ENCODE measurements around the gene CAB39. TPM values are rescaled to one million over a fixed set of nuclear protein-coding genes. Genes with fewer than 3 reads are reported as not detected.

CAB39 gene
- total RNA-seq, 1 experiment from 2014 or later = 52.5 TPM

DNA sequence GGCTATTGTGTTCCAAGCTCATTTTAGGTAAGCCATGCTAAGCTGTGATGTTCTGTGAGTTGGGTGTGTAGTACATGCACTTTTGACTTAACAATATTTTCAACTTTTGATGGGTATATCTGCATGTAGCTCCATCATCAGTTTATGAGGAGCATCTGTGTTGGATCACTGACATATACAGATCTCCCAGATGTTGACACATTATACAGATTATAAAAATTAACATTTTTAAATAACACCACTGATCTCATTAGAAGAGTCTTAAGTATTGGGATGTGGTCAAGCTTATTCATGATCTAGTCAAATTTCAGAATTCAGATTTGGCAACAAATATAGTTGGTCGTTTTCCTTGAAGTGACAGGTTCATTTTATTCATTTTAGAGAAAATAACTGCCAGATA is 51.7 kb downstream of the CAB39 start:
- TF ChIP-seq EZH2phosphoT487 (IDR thresholded peaks at IDR 0.05; ENCODE audit: borderline replicate concordance, low read length) (no peak), CTCF (conservative IDR thresholded peaks at IDR 0.05; ENCODE audit: low read depth, low read length) (no peak), EZH2 (IDR thresholded peaks at IDR 0.05; ENCODE audit: low read length, unreplicated experiment) (no peak)
- peaks cover 67% of the 10 kb centered on the region for H3K36me3 ChIP-seq (ENCODE audit: low read depth, low read length)
- H3K4me3 ChIP-seq (ENCODE audit: low read length) = no peak overlapping the region
- no peaks in the 10 kb centered on the region for H3K9me3 ChIP-seq (ENCODE audit: low read length)
- no peaks in the 10 kb centered on the region for H3K4me1 ChIP-seq (ENCODE audit: insufficient read depth, low read length)
- no peaks in the 10 kb centered on the region for H3K27me3 ChIP-seq (ENCODE audit: low read length)
- H3K9ac ChIP-seq (ENCODE audit: low read length) = no peak overlapping the region
- no peak overlapping the region for H3K4me2 ChIP-seq (ENCODE audit: low read length)
- no peaks in the 10 kb centered on the region for H4K20me1 ChIP-seq (ENCODE audit: low read length)
- H3K79me2 ChIP-seq (ENCODE audit: low read length) = peaks cover 54% of the 10 kb centered on the region
- intact Hi-C loops (cut with micrococcal nuclease) = no loop called here
- no peaks in the 10 kb centered on the region for H3K9me2 ChIP-seq (replicated peaks; ENCODE audit: low read length)
- no peak overlapping the region for H3K27ac ChIP-seq (ENCODE audit: low read length)
- ATAC-seq (no peak), DNase-seq (no peak)
- H2AFZ ChIP-seq (ENCODE audit: low read length) = no peak overlapping the region
- H3F3A ChIP-seq (ENCODE audit: low read length, unreplicated experiment) = no peaks in the 10 kb centered on the region
- CTCF ChIA-PET = interaction anchor here (1.0 kb wide), 1 partner anchor 34 kb away, joined by 3 read pairs; no protein-coding TSS in a partner anchor
- POLR2A ChIA-PET (ENCODE audit: unreplicated experiment) = no interaction called here
- BruUV-seq (replicated peaks) = no TSS peak

GRCh38 chr2:230765611-230766300 is 53.1 kb downstream of the CAB39 start:
- no peak overlapping the region for H3K9ac ChIP-seq (ENCODE audit: low read length)
- peaks cover 62% of the 10 kb centered on the region for H3K36me3 ChIP-seq (ENCODE audit: low read depth, low read length)
- H3K27me3 ChIP-seq (ENCODE audit: low read length) = no peaks in the 10 kb centered on the region
- ChIA-PET CTCF (no interaction called here), POLR2A (ENCODE audit: unreplicated experiment) (no interaction called here)
- no peak for TF ChIP-seq EZH2phosphoT487 (IDR thresholded peaks at IDR 0.05; ENCODE audit: borderline replicate concordance, low read length)
- no peak for TF ChIP-seq CTCF (conservative IDR thresholded peaks at IDR 0.05; ENCODE audit: low read depth, low read length)
- no peak for TF ChIP-seq EZH2 (IDR thresholded peaks at IDR 0.05; ENCODE audit: low read length, unreplicated experiment)
- peaks cover 51% of the 10 kb centered on the region for H3K79me2 ChIP-seq (ENCODE audit: low read length)
- no peak overlapping the region for H3K4me2 ChIP-seq (ENCODE audit: low read length)
- no peak for ATAC-seq
- DNase-seq = no peak
- no peak overlapping the region for H2AFZ ChIP-seq (ENCODE audit: low read length)
- no peaks in the 10 kb centered on the region for H3F3A ChIP-seq (ENCODE audit: low read length, unreplicated experiment)
- intact Hi-C loops (cut with micrococcal nuclease) = no loop called here
- H3K4me3 ChIP-seq (ENCODE audit: low read length) = no peak overlapping the region
- H3K9me3 ChIP-seq (ENCODE audit: low read length) = no peaks in the 10 kb centered on the region
- no peaks in the 10 kb centered on the region for H4K20me1 ChIP-seq (ENCODE audit: low read length)
- no TSS peak for BruUV-seq (replicated peaks)
- H3K27ac ChIP-seq (ENCODE audit: low read length) = no peak overlapping the region
- no peaks in the 10 kb centered on the region for H3K9me2 ChIP-seq (replicated peaks; ENCODE audit: low read length)
- no peaks in the 10 kb centered on the region for H3K4me1 ChIP-seq (ENCODE audit: insufficient read depth, low read length)

DNA sequence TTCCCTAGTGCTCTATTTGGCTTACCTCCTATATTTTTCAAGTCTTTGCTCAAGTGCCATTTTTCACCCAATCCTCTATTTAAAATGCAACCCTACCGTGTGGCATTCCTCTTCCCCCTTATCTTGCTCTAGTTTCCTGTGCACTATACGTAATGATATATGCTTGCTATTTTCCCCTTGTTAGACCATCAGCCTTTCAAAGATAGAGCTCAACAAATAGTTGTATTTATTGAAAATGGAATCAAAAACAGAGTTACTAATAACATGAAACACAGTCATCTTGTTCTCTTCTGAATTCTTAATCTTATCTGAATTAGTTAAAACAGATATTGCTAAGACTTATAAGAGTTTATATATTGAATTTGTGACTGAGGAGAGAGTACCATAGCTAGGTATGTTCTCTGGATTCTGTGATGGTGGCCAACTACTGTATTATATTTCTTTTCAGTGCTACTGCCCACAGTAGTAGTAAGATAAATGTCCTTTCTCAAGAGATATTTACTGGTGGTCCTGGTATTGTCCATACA is 55.3 kb downstream of the CAB39 start:
- H3K9me2 ChIP-seq (replicated peaks; ENCODE audit: low read length) = no peaks in the 10 kb centered on the region
- no peaks in the 10 kb centered on the region for H3F3A ChIP-seq (ENCODE audit: low read length, unreplicated experiment)
- H3K27ac ChIP-seq (ENCODE audit: low read length) = no peak overlapping the region
- ChIA-PET POLR2A (ENCODE audit: unreplicated experiment) (no interaction called here), CTCF (no interaction called here)
- H3K4me1 ChIP-seq (ENCODE audit: insufficient read depth, low read length) = no peaks in the 10 kb centered on the region
- H3K9me3 ChIP-seq (ENCODE audit: low read length) = no peaks in the 10 kb centered on the region
- intact Hi-C loops (cut with micrococcal nuclease) = no loop called here
- no peak overlapping the region for H2AFZ ChIP-seq (ENCODE audit: low read length)
- H3K4me3 ChIP-seq (ENCODE audit: low read length) = no peak overlapping the region
- H3K27me3 ChIP-seq (ENCODE audit: low read length) = no peaks in the 10 kb centered on the region
- H3K9ac ChIP-seq (ENCODE audit: low read length) = no peak overlapping the region
- peaks cover 56% of the 10 kb centered on the region for H3K79me2 ChIP-seq (ENCODE audit: low read length)
- H3K36me3 ChIP-seq (ENCODE audit: low read depth, low read length) = peaks cover 49% of the 10 kb centered on the region
- DNase-seq = no peak
- TF ChIP-seq EZH2 (IDR thresholded peaks at IDR 0.05; ENCODE audit: low read length, unreplicated experiment) (no peak), CTCF (conservative IDR thresholded peaks at IDR 0.05; ENCODE audit: low read depth, low read length) (no peak), EZH2phosphoT487 (IDR thresholded peaks at IDR 0.05; ENCODE audit: borderline replicate concordance, low read length) (no peak)
- no peak overlapping the region for H3K4me2 ChIP-seq (ENCODE audit: low read length)
- H4K20me1 ChIP-seq (ENCODE audit: low read length) = no peaks in the 10 kb centered on the region
- BruUV-seq (replicated peaks) = no TSS peak
- no peak for ATAC-seq

All from PC-3 (cell line).